Subcutaneous abdominal adipose tissue (tissue), 5 donors: ENCODE results near the gene TRPC4AP.

Experiments
- H3K27ac ChIP-seq: one replicate; pipeline ENCODE4 v1.7.0; 2013; ENCODE audit warnings: low read depth, mild to moderate bottlenecking, inconsistent platforms, low read length, moderate library complexity
- H3K27me3 ChIP-seq, 5 donors: one replicate each; pipeline ENCODE4 v1.7.0; 2013; ENCODE audit warnings: low read length in 5 of 5, inconsistent platforms in 1 of 5; ENCODE audit not compliant: control insufficient read depth in 5 of 5, insufficient read depth in 4 of 5
- H3K36me3 ChIP-seq, 5 donors: one replicate each; pipeline ENCODE4 v1.7.0; 2013; ENCODE audit warnings: low read length in 5 of 5; ENCODE audit not compliant: control insufficient read depth in 5 of 5, insufficient read depth in 5 of 5
- H3K4me1 ChIP-seq, 5 donors: one replicate each; pipeline ENCODE4 v1.7.0; 2013; ENCODE audit warnings: low read length in 5 of 5, mild to moderate bottlenecking in 3 of 5, moderate library complexity in 1 of 5; ENCODE audit not compliant: control insufficient read depth in 5 of 5, insufficient read depth in 5 of 5
- H3K4me3 ChIP-seq, 5 donors: one replicate each; pipeline ENCODE4 v1.7.0; 2013; ENCODE audit warnings: low read length in 5 of 5, low read depth in 1 of 5
- H3K9ac ChIP-seq, 5 donors: one replicate each; pipeline ENCODE4 v1.7.0; 2013; ENCODE audit warnings: low read length in 5 of 5, mild to moderate bottlenecking in 4 of 5, moderate library complexity in 3 of 5
- H3K9me3 ChIP-seq, 5 donors: one replicate each; pipeline ENCODE4 v1.7.0; 2013; ENCODE audit warnings: low read length in 5 of 5; ENCODE audit not compliant: control insufficient read depth in 5 of 5
- donor health status: healthy.
- donor health status: healthy.
- donor health status: healthy.
- donor health status: healthy.
- donor health status: healthy.

TRPC4AP gene

DNA sequence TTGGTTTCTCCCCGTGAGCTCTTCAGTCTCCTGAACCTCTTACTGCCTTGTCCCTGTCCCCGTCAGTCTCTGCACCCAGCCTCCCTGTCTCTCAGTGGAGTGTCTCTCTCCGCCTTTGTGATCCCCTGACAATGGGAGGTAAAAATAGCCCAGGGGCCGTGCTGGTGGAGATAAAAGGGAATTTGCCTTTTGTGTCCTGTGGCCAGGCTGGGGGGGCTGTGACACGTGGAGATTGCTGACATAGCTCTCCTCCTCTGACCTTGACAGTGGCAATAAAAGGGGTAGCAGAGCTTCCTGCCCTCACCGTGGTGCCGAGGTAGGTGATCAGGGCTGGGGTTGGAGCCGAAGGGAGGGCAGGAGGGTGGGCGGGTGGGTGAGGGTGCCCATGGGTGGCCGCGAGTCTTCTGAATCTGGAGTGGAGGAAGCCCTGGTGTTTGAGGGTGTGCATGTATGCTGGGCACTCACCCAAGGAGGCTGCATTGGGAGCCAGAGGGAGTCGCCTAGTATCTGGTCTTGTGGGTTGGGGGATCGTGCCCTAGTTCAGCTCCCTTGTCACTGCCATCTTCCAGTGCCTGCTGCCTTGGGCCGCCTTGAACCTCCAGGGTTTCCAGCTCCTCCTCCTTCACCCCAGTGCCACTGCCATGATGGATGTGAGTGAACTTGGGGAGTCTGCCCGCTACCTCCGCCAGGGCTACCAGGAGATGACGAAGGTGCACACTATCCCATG is 115.1 kb downstream of the TRPC4AP start:
- Histone ChIP-seq H3K4me1 (no peaks in the 10 kb centered on the region), H3K27ac (no peak overlapping the region), H3K36me3 (no peaks in the 10 kb centered on the region), H3K4me3 (no peak overlapping the region), H3K9me3 (no peaks in the 10 kb centered on the region), H3K27me3 (no peaks in the 10 kb centered on the region), H3K9ac (no peak overlapping the region)

DNA sequence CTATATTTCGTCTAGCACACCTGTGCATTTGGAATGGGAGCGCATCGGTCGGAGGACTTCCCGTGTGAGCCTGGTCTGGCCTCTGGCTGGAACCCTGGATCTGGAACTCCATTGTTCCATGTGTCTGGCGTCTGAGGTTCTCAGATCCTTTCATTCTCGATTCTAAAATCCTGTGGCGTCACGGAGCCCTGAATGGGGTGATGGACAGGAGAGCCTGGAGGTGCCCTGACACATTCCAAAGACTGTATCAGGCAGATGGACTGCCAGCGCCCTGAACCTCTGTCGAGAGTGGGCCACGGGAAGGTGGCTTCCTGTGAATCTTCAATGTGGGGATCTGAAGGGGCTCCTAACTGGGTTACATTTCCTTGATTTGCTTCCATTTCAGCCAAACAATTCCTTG is 116.3 kb downstream of the TRPC4AP start:
- Histone ChIP-seq H3K9me3 (no peaks in the 10 kb centered on the region), H3K4me1 (no peaks in the 10 kb centered on the region), H3K4me3 (no peak overlapping the region), H3K36me3 (no peaks in the 10 kb centered on the region), H3K27me3 (no peaks in the 10 kb centered on the region), H3K9ac (no peak overlapping the region), H3K27ac (no peak overlapping the region)

DNA sequence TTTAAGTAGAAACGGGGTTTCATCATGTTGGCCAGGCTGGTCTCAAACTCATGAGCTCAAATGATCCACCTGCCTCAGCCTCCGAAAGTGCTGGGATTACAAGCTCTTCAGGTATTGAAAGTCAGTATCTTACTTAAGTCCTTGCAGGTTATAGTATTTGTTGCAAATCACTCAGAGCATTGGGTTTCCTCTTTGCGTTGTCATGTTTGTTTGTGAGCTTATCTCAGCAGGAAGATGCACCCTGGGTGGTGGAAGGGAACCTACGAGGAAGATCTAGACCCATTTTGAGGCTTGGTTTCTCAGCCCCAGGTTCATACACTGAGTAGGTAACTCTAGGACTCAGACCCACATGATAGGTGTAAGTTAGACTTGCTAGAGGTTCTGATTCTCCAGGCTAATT is 118.4 kb downstream of the TRPC4AP start:
- Histone ChIP-seq H3K9me3 (no peaks in the 10 kb centered on the region), H3K4me1 (no peaks in the 10 kb centered on the region), H3K36me3 (no peaks in the 10 kb centered on the region), H3K9ac (no peak overlapping the region), H3K4me3 (no peak overlapping the region), H3K27ac (no peak overlapping the region), H3K27me3 (no peaks in the 10 kb centered on the region)

DNA sequence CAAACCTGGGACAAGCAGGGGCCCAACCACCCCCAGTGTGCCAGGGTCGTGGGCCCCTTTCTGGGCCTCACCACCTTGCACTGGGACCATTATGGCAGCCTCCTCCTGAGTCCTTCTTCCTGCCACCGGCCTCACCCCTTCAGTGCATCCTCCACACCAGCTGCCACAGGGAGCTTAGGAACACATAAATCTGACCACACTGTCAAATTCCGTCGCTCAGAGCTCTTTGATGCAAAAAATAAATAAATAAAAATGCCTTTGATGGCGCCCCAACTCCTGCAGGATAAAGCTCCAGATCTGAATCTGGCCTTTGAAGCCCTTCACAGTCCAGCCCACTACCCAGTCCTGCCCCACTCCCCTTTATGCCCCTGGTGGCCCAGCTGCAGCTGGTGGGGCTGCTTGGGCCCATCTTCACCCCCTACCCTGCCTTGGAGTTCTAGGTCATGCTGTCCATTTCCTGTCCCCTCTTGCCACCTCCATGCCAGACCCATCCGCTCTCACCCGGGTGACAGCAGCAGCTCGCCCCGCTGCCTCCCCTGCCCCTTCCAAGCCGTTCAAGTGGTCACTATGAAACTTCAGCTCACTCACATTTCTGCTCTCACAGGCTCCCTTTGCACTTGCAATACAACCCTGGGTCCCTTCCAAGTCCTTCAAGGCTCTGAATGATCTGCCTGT is 120.9 kb downstream of the TRPC4AP start:
- Histone ChIP-seq H3K9ac (no peak overlapping the region), H3K27me3 (no peaks in the 10 kb centered on the region), H3K4me1 (no peaks in the 10 kb centered on the region), H3K36me3 (no peaks in the 10 kb centered on the region), H3K27ac (no peak overlapping the region), H3K4me3 (no peak overlapping the region), H3K9me3 (no peaks in the 10 kb centered on the region)

DNA sequence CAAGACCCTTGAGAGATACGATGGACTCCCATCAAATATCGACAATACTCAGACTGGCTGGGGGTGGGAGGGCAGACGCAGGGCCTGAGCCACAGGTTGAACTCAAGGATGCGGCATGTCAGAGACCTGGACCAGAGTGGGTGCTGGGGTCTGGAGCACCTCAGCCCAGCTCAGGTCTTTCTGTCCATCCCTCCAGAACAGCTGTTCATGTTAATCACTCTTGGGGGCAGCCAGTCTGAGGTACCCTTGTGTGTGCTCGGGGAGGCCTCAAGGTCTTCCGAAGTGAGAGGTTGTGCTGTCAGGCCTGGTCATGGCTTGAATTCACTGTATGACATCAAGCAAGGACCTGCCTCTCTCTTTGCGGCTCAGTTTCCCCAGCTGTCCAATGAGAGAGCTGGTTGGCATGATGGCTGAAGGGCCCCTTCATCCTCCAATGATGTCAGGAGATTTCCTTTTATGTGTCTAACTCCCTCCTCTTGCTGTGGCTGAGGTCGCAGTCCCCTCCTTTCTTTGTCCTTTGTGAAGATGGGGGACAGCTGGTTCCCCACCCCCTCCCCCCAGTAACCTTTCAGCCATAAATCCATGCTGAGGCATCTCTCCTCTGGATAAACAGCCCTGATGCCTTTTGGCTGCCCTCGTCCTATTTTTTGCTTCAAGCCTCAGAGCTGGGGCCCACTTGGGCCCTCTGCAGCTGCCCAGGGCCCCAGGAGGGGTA is 121.6 kb downstream of the TRPC4AP start:
- no peaks in the 10 kb centered on the region for H3K9me3 ChIP-seq
- H3K27me3 ChIP-seq = no peaks in the 10 kb centered on the region
- no peaks in the 10 kb centered on the region for H3K36me3 ChIP-seq
- no peak overlapping the region for H3K4me3 ChIP-seq
- no peaks in the 10 kb centered on the region for H3K4me1 ChIP-seq
- no peak overlapping the region for H3K27ac ChIP-seq
- H3K9ac ChIP-seq = no peak overlapping the region

DNA sequence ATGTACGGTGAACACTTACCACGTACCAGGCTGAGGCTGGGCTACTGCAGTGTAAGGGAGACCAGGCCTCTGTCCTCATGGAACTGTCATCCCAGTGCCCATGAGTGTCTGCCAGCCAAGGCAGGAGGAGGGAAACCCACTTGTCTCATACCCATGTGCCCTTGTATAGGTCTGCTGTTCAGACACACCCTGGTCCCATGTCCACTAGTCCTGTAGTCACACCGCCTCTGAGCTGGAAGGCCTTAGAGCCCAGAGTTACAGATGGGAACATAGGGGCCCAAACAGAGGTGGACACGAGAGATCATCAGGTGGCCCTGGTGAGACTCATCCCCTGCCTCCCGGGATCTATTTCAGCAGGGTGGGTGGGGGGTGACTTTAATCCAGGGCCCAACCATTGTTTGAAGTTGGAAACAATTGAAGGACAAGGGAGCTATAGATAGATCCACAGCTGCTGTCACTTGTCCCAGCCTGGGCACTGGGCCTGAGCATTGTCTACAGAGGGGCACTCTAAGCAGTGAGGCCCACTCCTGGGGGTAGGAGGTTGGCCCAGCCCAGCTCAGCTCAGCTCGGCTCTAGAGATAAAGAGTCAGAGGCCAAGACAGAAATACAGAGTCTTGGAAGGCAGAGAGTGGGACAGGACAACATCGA is 122.3 kb downstream of the TRPC4AP start:
- Histone ChIP-seq H3K9me3 (no peaks in the 10 kb centered on the region), H3K36me3 (no peaks in the 10 kb centered on the region), H3K9ac (no peak overlapping the region)

DNA sequence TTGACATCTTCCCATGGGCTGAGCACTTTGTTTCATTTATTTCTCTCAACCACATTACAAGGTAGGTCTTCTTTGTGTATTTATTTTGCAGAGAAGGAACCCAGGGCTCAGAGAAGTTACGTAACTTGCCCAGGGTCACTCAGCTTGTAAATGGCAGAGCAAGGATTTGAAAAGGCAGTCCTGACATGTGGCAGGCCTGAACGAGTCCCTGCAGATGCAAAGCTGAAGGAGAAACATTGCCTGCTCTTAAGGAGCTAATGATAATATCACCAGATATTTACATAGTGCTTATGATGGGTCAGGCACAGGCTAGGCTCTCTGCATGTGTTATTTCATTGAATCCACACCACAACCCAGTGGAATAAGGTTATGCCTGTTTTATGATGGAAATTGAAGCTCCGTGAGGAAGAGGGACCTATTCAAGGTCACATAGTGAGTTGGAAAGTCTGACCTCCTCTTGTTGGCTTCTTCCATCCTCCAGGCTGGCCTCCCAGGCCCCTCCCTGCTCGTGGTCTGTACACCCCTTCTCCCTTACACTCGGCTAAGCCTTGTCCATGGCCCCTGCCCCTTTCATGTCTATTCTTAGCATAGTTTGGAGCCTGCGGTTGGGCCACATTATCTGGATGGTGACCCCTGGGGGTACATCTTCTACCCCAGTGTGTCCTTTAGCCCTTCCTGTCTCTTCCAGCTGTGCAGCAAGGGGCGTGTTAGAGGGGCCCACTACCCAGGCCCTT is 124.4 kb downstream of the TRPC4AP start:
- Histone ChIP-seq H3K4me3 (no peak overlapping the region), H3K9me3 (no peaks in the 10 kb centered on the region), H3K9ac (no peak overlapping the region), H3K36me3 (no peaks in the 10 kb centered on the region), H3K27me3 (no peaks in the 10 kb centered on the region), H3K4me1 (no peaks in the 10 kb centered on the region), H3K27ac (no peak overlapping the region)

More for the DNA sequence above, 122.3 kb downstream of the TRPC4AP start:
- Histone ChIP-seq H3K4me3 (no peak overlapping the region), H3K27me3 (no peaks in the 10 kb centered on the region), H3K27ac (no peak overlapping the region), H3K4me1 (no peaks in the 10 kb centered on the region)

DNA sequence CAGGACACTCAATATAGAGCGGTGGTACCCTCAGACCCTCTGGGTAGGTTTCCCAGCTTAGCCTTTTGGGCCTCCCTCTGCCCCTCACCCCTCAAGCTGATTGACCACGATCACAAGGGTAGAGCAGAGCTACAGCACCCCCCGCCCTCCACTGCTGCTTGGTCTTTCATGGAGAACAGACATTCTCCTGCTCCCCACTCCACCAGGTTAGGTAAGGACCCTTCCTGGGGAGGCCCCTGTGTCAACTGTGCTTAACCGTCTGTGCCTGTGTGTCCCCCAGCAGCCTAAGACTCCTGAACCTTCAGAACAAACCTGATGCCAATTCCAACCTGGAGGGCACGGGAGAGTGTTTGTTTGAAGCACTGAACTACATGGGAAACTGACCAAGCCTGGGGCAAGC is 125.2 kb downstream of the TRPC4AP start:
- H3K27me3 ChIP-seq = no peaks in the 10 kb centered on the region
- no peak overlapping the region for H3K9ac ChIP-seq
- H3K9me3 ChIP-seq = no peaks in the 10 kb centered on the region
- H3K27ac ChIP-seq = no peak overlapping the region
- H3K4me3 ChIP-seq = no peak overlapping the region
- no peaks in the 10 kb centered on the region for H3K36me3 ChIP-seq
- H3K4me1 ChIP-seq = no peaks in the 10 kb centered on the region

DNA sequence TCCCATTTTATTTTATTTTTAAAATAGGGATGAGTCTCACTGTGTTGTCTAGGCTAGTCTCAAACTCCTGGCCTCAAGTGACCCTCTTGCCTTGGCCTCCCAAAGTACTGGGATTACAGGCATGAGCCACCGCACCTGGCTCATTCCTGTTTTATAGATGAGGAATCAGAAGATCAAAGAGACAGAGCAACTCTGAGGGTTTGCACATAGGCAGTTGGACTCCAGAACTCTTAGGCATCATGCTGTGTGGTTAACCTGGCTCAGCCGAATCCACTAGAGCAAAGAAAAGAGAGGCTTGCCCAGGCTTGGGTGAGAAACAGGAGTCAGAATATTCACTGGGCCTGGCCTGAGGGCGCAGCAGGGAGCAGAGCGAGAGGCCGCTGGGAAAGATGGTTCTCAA is 127.6 kb downstream of the TRPC4AP start:
- no peak overlapping the region for H3K9ac ChIP-seq
- H3K4me3 ChIP-seq = no peak overlapping the region
- H3K9me3 ChIP-seq = no peaks in the 10 kb centered on the region
- no peaks in the 10 kb centered on the region for H3K36me3 ChIP-seq
- H3K27me3 ChIP-seq = no peaks in the 10 kb centered on the region
- no peaks in the 10 kb centered on the region for H3K4me1 ChIP-seq
- H3K27ac ChIP-seq = no peak overlapping the region
